Measurements from ENCODE around the gene PRKD1.

DNA sequence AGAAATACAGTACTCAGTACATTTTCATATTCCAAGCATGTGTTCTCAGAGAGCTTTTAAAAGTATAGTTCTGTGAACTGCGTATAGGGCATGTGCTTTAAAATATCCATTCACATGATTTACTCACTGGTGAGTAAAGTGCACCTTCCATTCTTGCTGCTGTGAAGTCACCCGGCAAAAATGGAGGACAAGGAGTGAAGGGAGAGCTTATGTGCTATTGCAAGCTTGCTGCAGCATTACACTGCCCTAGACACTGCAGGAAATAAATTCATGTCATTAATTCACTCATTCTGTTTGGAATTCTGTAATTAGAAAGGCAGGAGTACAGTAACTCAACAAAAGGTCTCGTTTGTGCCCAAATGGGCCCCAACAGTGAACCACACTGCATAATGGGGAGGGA lies 347.8 kb downstream of the PRKD1 start:
- TF ChIP-seq, protein P1, sequence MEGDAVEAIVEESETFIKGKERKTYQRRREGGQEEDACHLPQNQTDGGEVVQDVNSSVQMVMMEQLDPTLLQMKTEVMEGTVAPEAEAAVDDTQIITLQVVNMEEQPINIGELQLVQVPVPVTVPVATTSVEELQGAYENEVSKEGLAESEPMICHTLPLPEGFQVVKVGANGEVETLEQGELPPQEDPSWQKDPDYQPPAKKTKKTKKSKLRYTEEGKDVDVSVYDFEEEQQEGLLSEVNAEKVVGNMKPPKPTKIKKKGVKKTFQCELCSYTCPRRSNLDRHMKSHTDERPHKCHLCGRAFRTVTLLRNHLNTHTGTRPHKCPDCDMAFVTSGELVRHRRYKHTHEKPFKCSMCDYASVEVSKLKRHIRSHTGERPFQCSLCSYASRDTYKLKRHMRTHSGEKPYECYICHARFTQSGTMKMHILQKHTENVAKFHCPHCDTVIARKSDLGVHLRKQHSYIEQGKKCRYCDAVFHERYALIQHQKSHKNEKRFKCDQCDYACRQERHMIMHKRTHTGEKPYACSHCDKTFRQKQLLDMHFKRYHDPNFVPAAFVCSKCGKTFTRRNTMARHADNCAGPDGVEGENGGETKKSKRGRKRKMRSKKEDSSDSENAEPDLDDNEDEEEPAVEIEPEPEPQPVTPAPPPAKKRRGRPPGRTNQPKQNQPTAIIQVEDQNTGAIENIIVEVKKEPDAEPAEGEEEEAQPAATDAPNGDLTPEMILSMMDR (IDR thresholded peaks at IDR 0.05) = no peak
- TF ChIP-seq POLR2A (IDR thresholded peaks at IDR 0.05) = no peak
